ENCODE results near the gene USP34. TPM values are rescaled to one million over a fixed set of nuclear protein-coding genes. Genes with fewer than 3 reads are reported as not detected.
A peak's percentile ranks its signal among the peaks of the same experiment; 100 is the strongest.

USP34 gene
- total and polyA plus RNA-seq, 9 of the 15 experiments (the other 6 are each of a cell fraction or from before 2014, with no cell fraction given): 19.8 to 108 (median 67.8) TPM

DNA sequence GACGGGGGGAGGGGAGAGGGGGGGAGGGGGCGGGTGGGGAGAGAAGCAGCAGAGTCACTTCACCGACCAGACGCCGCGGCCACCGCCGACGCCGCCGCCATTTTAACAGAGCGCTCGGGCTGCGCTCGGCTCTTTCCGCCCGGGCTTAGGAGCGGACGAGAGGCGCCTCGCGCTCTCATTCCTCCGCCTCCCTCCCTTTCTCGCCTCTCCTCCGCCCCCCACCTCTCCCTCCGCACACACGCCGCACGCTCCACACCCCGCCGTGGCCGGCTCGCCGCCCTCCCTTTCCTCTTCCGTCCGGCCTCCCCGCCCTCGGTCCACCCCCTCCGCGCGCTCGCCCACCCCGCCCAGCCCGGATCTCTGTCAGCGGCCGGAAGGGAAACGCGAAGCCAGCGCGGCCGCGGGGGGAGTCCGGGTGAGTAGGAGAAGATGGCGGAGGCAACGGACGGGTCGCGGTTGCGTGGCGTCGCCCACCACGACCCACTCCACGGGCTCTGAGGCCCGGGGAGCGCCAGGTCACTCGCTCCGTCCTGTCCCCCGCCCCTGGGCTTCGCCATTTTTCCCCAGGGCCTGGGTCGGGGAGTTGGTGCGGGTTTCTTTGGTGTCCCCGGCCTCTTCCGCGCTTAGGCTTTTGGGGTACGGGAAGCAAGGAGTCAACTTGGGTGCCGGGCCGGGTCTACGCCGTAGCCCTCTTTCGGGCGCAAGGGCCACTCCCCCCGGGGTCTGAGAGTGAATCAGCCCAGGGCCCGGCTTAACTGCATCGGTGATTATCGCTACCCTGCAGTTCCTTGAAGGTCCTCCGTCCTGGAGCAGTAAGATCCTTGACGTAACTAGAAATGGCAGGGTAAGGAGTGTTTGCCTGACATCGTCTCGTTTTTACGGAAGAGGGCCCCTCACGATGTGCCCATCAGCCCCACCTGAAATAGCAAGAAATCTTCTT lies at the start of gene USP34 (continued):
- no peak for TF ChIP-seq POU5F1 (IDR thresholded peaks at IDR 0.05; ENCODE audit: borderline replicate concordance, low read depth, low read length, partially characterized antibody)
- no peak for TF ChIP-seq PRMT5 (CRISPR knock-in tag; IDR thresholded peaks at IDR 0.05)
- TF ChIP-seq BRD4 (IDR thresholded peaks at IDR 0.05): peak; percentile 90
- TF ChIP-seq ZSCAN29 (IDR thresholded peaks at IDR 0.05): peak; percentile 77
- no peak for TF ChIP-seq BCL6 (CRISPR knock-in tag; IDR thresholded peaks at IDR 0.05)
- TF ChIP-seq, protein P1, sequence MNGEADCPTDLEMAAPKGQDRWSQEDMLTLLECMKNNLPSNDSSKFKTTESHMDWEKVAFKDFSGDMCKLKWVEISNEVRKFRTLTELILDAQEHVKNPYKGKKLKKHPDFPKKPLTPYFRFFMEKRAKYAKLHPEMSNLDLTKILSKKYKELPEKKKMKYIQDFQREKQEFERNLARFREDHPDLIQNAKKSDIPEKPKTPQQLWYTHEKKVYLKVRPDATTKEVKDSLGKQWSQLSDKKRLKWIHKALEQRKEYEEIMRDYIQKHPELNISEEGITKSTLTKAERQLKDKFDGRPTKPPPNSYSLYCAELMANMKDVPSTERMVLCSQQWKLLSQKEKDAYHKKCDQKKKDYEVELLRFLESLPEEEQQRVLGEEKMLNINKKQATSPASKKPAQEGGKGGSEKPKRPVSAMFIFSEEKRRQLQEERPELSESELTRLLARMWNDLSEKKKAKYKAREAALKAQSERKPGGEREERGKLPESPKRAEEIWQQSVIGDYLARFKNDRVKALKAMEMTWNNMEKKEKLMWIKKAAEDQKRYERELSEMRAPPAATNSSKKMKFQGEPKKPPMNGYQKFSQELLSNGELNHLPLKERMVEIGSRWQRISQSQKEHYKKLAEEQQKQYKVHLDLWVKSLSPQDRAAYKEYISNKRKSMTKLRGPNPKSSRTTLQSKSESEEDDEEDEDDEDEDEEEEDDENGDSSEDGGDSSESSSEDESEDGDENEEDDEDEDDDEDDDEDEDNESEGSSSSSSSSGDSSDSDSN (IDR thresholded peaks at IDR 0.05; ENCODE audit: borderline replicate concordance in 1 of 2, low read depth in 2 of 2, low read length in 2 of 2): 0 out of 4 replicates have a peak, but pooled peaks of 1 of the 2 experiments have one; percentile 33
- TF ChIP-seq SPI1 (IDR thresholded peaks at IDR 0.05; ENCODE audit: borderline replicate concordance, low read depth, low read length): no peak
- no peak for TF ChIP-seq TCF7L2 (IDR thresholded peaks at IDR 0.05; ENCODE audit: low read depth, low read length)
- TF ChIP-seq SP1 (CRISPR knock-in tag; IDR thresholded peaks at IDR 0.05): peak; percentile 57; the same call in 1 of the 2 replicates
- no peak for TF ChIP-seq TSC22D4 (tag; IDR thresholded peaks at IDR 0.05)
- TF ChIP-seq POLR2G (IDR thresholded peaks at IDR 0.05; ENCODE audit: low read depth, low read length): peak; percentile 97
- TF ChIP-seq, protein P2, sequence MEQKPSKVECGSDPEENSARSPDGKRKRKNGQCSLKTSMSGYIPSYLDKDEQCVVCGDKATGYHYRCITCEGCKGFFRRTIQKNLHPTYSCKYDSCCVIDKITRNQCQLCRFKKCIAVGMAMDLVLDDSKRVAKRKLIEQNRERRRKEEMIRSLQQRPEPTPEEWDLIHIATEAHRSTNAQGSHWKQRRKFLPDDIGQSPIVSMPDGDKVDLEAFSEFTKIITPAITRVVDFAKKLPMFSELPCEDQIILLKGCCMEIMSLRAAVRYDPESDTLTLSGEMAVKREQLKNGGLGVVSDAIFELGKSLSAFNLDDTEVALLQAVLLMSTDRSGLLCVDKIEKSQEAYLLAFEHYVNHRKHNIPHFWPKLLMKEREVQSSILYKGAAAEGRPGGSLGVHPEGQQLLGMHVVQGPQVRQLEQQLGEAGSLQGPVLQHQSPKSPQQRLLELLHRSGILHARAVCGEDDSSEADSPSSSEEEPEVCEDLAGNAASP (IDR thresholded peaks at IDR 0.05): no peak
- TF ChIP-seq E2F3 (CRISPR knock-in tag; IDR thresholded peaks at IDR 0.05): no peak
- TF ChIP-seq ZNF507 (tag; conservative IDR thresholded peaks at IDR 0.05): no peak
- TF ChIP-seq BDP1 (IDR thresholded peaks at IDR 0.05; ENCODE audit: insufficient read depth, insufficient read length): no peak
- peak; percentile 87 for TF ChIP-seq ELF1 (tag; IDR thresholded peaks at IDR 0.05)
- TF ChIP-seq, protein P3, sequence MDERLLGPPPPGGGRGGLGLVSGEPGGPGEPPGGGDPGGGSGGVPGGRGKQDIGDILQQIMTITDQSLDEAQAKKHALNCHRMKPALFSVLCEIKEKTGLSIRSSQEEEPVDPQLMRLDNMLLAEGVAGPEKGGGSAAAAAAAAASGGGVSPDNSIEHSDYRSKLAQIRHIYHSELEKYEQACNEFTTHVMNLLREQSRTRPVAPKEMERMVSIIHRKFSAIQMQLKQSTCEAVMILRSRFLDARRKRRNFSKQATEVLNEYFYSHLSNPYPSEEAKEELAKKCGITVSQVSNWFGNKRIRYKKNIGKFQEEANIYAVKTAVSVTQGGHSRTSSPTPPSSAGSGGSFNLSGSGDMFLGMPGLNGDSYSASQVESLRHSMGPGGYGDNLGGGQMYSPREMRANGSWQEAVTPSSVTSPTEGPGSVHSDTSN (CRISPR knock-in tag; IDR thresholded peaks at IDR 0.05; ENCODE audit: low read depth): no peak
- TF ChIP-seq, protein P3 (tag; conservative IDR thresholded peaks at IDR 0.05; ENCODE audit: low read depth): no peak
- TF ChIP-seq, protein P4, sequence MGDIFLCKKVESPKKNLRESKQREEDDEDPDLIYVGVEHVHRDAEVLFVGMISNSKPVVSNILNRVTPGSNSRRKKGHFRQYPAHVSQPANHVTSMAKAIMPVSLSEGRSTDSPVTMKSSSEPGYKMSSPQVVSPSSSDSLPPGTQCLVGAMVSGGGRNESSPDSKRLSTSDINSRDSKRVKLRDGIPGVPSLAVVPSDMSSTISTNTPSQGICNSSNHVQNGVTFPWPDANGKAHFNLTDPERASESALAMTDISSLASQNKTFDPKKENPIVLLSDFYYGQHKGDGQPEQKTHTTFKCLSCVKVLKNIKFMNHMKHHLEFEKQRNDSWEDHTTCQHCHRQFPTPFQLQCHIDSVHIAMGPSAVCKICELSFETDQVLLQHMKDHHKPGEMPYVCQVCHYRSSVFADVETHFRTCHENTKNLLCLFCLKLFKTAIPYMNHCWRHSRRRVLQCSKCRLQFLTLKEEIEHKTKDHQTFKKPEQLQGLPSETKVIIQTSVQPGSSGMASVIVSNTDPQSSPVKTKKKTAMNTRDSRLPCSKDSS (IDR thresholded peaks at IDR 0.05; ENCODE audit: low read depth, partially characterized antibody): no peak
- TF ChIP-seq TEAD2 (tag; IDR thresholded peaks at IDR 0.05): no peak
- TF ChIP-seq ZNF77 (CRISPR knock-in tag; IDR thresholded peaks at IDR 0.05): no peak

All from K562 (cell line).